HCT116 (cell line): ENCODE measurements around the gene CDK11B. TPM values are rescaled to one million over a fixed set of nuclear protein-coding genes. Genes with fewer than 3 reads are reported as not detected.
"Not testable (repeated sequence)": the region's sequence is repeated elsewhere in the genome, so short reads cannot be mapped to it uniquely, and the experiment has no call there.

Experiments used
- ATAC-seq: fragments of 200-7000 bp; cut with Tn5 transposase; 2 replicates; pipeline ENCODE4 v1.9.1; 2020; ENCODE audit warnings: mild to moderate bottlenecking, moderate library complexity
- BruUV-seq: library from RNA; stranded (reverse); fragments of 400-500 nt; replicated peaks from 2 replicates; lab custom pipeline; 2021; lab: Mats Ljungman, UMichigan
- CTCF ChIA-PET: fragments of 300-600 bp; sonication (Branson Sonifier 250); formaldehyde crosslinking; loops from one replicate; lab custom pipeline; 2021; ENCODE audit warnings: antibody characterized with exemption; lab: Charles Lee
- POLR2A ChIA-PET: fragments of 300-600, 350-600 bp; sonication (Branson Sonifier 250); formaldehyde crosslinking; loops from one replicate; lab custom pipeline; 2021; ENCODE audit warnings: antibody characterized with exemption; lab: Charles Lee
- RAD21 ChIA-PET, 2 experiments: fragments of 300-600 bp; sonication (Branson Sonifier 250); formaldehyde crosslinking; loops; one replicate each; lab custom pipeline; 2023; ENCODE audit warnings: low total read pairs in 2 of 2; ENCODE audit not compliant: uncharacterized antibody in 2 of 2, unreplicated experiment in 2 of 2, low non-redundant PET in 1 of 2; lab: Charles Lee
- DNase-seq: peaks from one replicate; pipeline ENCODE4 v3.0.0-alpha.2; 2010; ENCODE audit warnings: low read depth, low spot score
- H2AFZ ChIP-seq: fragments of 200-600 bp; shearing (Covaris generic), sonication (generic); 2 replicates; pipeline ENCODE4 v1.6.1; 2017; ENCODE audit warnings: low read depth, mixed run types, mixed read lengths, antibody characterized with exemption, low read length; ENCODE audit not compliant: poor library complexity, severe bottlenecking
- H3K27ac ChIP-seq: 2 replicates; pipeline ENCODE4 v1.5.1; 2012; ENCODE audit warnings: low read depth, low read length
- H3K27me3 ChIP-seq: fragments of 200-600 bp; sonication (generic); 2 replicates; pipeline ENCODE4 v1.6.1; 2016; ENCODE audit warnings: mixed run types, low read length, mixed read lengths; ENCODE audit not compliant: insufficient read depth
- H3K36me3 ChIP-seq, 2 experiments: fragments of 200-500 bp in 1 of 2; fragments of 200-600 bp in 1 of 2; sonication (Bioruptor generic) in 1 of 2; sonication (generic) in 1 of 2; 2 replicates each; pipeline versions ENCODE4 v1.5.1 to v1.6.1; 2014 to 2016; ENCODE audit warnings: low read length in 2 of 2, inconsistent platforms in 1 of 2, mixed read lengths in 1 of 2, mixed run types in 1 of 2; ENCODE audit not compliant: insufficient read depth in 2 of 2, control insufficient read depth in 1 of 2
- H3K4me1 ChIP-seq, 2 experiments: fragments of 200-600 bp in 1 of 2; sonication (generic) in 1 of 2; 2 replicates each; pipeline versions ENCODE4 v1.5.1 to v1.6.1; 2012 to 2017; ENCODE audit warnings: low read length in 2 of 2, inconsistent platforms in 1 of 2, mild to moderate bottlenecking in 1 of 2, mixed read lengths in 1 of 2, mixed run types in 1 of 2, moderate library complexity in 1 of 2; ENCODE audit not compliant: insufficient read depth in 2 of 2, control insufficient read depth in 1 of 2
- H3K4me2 ChIP-seq: fragments of 200-600 bp; sonication (generic); 2 replicates; pipeline ENCODE4 v1.6.1; 2017; ENCODE audit warnings: mixed run types, low read length, mixed read lengths
- H3K4me3 ChIP-seq, 2 experiments: fragments of 200-600 bp in 1 of 2; sonication (generic) in 1 of 2; replicated peaks in 1 of 2; 2 replicates each; pipeline ENCODE4 v1.5.1; 2011 to 2016; ENCODE audit warnings: low read length in 2 of 2, control low read depth in 1 of 2, low read depth in 1 of 2, mild to moderate bottlenecking in 1 of 2, mixed read lengths in 1 of 2, mixed run types in 1 of 2
- H3K79me2 ChIP-seq: fragments of 200-600 bp; sonication (generic); 2 replicates; pipeline ENCODE4 v1.6.1; 2017; ENCODE audit warnings: mild to moderate bottlenecking, mixed run types, low read length, moderate library complexity, mixed read lengths; ENCODE audit not compliant: insufficient read depth
- H3K9ac ChIP-seq: fragments of 200-600 bp; sonication (generic); 2 replicates; pipeline ENCODE4 v1.6.1; 2016; ENCODE audit warnings: low read length, mixed read lengths
- H3K9me2 ChIP-seq: fragments of 200-600 bp; sonication (generic), shearing (Covaris generic); 2 replicates; pipeline ENCODE4 v1.6.1; 2017; ENCODE audit warnings: mixed run types, mild to moderate bottlenecking, moderate library complexity; ENCODE audit not compliant: insufficient read depth
- H3K9me3 ChIP-seq, 2 experiments: fragments of 200-500 bp in 1 of 2; fragments of 200-600 bp in 1 of 2; sonication (Bioruptor generic) in 1 of 2; sonication (generic) in 1 of 2; 2 replicates each; pipeline ENCODE4 v1.6.1; 2014 to 2017; ENCODE audit warnings: low read length in 2 of 2, mixed read lengths in 2 of 2, inconsistent platforms in 1 of 2, low read depth in 1 of 2, mild to moderate bottlenecking in 1 of 2, mixed run types in 1 of 2, moderate library complexity in 1 of 2; ENCODE audit not compliant: control insufficient read depth in 1 of 2, insufficient read depth in 1 of 2
- H4K20me1 ChIP-seq: fragments of 200-600 bp; sonication (generic), shearing (Covaris generic); 2 replicates; pipeline ENCODE4 v1.6.1; 2017; ENCODE audit warnings: mixed run types, mild to moderate bottlenecking, moderate library complexity; ENCODE audit not compliant: insufficient read depth
- intact Hi-C: fragments of 100-400 bp; cut with micrococcal nuclease; formaldehyde crosslinking; loops from 2 replicates; pipeline ENCODE4 v1.10.0; 2022
- total RNA-seq: library from RNA; stranded (reverse); gene quantifications from one replicate; pipeline ENCODE4 v1.2.1, GENCODE V29; 2021; ENCODE audit not compliant: unreplicated experiment

CDK11B gene
- total RNA-seq, 1 experiment from 2014 or later = 31.5 TPM

- H3K27ac ChIP-seq, H3K4me3 ChIP-seq, BruUV-seq, H3K27me3 ChIP-seq, H4K20me1 ChIP-seq, DNase-seq, POLR2A ChIA-PET, H3K9me3 ChIP-seq, H3K79me2 ChIP-seq, H3K9me2 ChIP-seq, H3K4me1 ChIP-seq, RAD21 ChIA-PET, intact Hi-C loops, H3K9ac ChIP-seq, ATAC-seq, H2AFZ ChIP-seq, H3K4me2 ChIP-seq, CTCF ChIA-PET: not testable (repeated sequence)
- H3K36me3 ChIP-seq = peaks cover 14 to 32% of the 10 kb centered on the region in 2 experiments; a peak in 3 of 4 replicates
Measured at GRCh38 chr1:1648265-1648664, 10.5 kb downstream of the CDK11B start.

- H3K4me2 ChIP-seq, intact Hi-C loops, H3K27me3 ChIP-seq, H4K20me1 ChIP-seq, H3K4me1 ChIP-seq, POLR2A ChIA-PET, CTCF ChIA-PET, H3K79me2 ChIP-seq, H3K9me3 ChIP-seq, H3K27ac ChIP-seq, H3K9ac ChIP-seq, ATAC-seq, H2AFZ ChIP-seq, RAD21 ChIA-PET, DNase-seq, BruUV-seq, H3K9me2 ChIP-seq, H3K4me3 ChIP-seq: not testable (repeated sequence)
- peaks cover 14 to 31% of the 10 kb centered on the region in 2 experiments; a peak in 3 of 4 replicates for H3K36me3 ChIP-seq
Measured at GRCh38 chr1:1647567-1648241, 11.1 kb downstream of the CDK11B start.

DNA sequence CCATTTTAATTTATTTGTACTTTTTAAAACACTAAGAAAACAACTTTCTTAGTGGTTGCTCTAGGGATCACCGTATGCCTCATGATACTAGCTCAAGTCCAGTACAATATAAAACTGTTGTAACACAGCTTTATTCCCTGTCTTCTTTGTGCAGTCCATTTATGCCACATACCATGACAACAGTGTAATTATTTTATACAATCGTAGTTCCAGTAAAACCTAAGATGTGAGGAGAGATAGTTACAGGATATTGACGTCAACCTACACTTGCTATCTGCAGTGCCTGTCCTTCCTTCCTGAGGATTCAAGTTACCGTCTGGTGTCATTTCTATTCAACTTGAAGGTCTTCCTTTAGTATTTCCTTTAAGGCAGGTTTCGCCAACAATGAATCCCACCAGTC, 12.5 kb downstream of the CDK11B start:
- H3K4me2 ChIP-seq, H3K27ac ChIP-seq, intact Hi-C loops, H3K27me3 ChIP-seq, H2AFZ ChIP-seq, H3K79me2 ChIP-seq, DNase-seq, H3K4me1 ChIP-seq, H3K9ac ChIP-seq, BruUV-seq, POLR2A ChIA-PET, H3K4me3 ChIP-seq, ATAC-seq, H3K9me2 ChIP-seq, RAD21 ChIA-PET, H4K20me1 ChIP-seq, CTCF ChIA-PET, H3K9me3 ChIP-seq: not testable (repeated sequence)
- peaks cover 8 to 19% of the 10 kb centered on the region in 2 experiments; a peak in 3 of 4 replicates for H3K36me3 ChIP-seq

DNA sequence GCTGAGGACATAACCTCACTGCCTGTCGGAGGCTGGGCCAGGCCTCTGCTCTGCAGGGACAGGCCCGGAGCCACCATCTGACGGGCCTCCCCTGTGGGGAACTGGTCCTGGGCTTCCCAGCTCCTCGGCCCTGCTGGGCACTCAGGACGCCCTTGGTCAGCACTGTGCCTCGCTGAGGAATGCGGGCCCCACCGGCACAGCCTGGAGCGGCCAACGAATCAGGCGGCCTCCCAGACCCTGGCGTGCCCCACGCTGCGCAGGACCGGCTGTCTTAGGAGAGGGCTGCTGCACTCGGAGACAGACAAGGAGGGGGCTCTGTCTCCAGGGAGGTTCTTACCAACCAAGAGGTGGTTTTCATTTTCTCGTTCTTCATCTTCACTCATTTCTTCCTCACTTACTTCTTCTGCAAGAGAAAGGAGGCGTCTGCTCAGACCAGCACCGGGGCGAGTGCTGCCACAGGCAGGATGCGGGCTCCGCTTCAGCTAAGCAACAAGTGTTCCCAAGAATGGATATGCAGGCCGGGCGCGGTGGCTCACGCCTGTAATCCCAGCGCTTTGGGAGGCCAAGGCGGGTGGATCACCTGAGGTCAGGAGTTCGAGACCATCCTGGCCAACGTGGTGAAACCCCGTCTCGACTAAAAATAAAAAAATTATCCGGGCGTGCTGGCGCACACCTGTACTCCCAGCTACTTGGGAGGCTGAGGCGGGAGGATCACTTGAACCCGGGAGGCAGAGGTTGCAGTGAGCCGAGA, 17.9 kb downstream of the CDK11B start:
- H4K20me1 ChIP-seq, H3K27me3 ChIP-seq, H3K27ac ChIP-seq, H3K79me2 ChIP-seq, H2AFZ ChIP-seq, H3K4me2 ChIP-seq, ATAC-seq, intact Hi-C loops, POLR2A ChIA-PET, H3K9ac ChIP-seq, H3K4me3 ChIP-seq, CTCF ChIA-PET, H3K9me3 ChIP-seq, H3K36me3 ChIP-seq, RAD21 ChIA-PET, BruUV-seq, H3K9me2 ChIP-seq, DNase-seq, H3K4me1 ChIP-seq: not testable (repeated sequence)
